NCI-H526 treated with DMSO at 0.1 percent for 48 hours (cell line): Measurements from ENCODE around the gene COMP.

Source experiments
- DNase-seq: peaks from one replicate; lab custom pipeline; 2025; lab: John Stamatoyannopoulos, UW

Gene COMP

GRCh38 chr19:18803550-18804138 lies 12.5 kb upstream of the COMP start:
- DNase-seq = no peak

GRCh38 chr19:18802354-18802753 lies 11.2 kb upstream of the COMP start:
- DNase-seq = no peak

- DNase-seq = no peak
Observed at GRCh38 chr19:18800636-18801035, 9.5 kb upstream of the COMP start.

- no peak for DNase-seq
Observed at GRCh38 chr19:18800079-18800478, 9.0 kb upstream of the COMP start.

GRCh38 chr19:18799389-18799970 lies 8.4 kb upstream of the COMP start:
- no peak for DNase-seq

- DNase-seq = peak; percentile 19
Observed at GRCh38 chr19:18798384-18799352, 7.6 kb upstream of the COMP start.

GRCh38 chr19:18796239-18796638 lies 5.1 kb upstream of the COMP start:
- no peak for DNase-seq

- DNase-seq = no peak
Observed at GRCh38 chr19:18795540-18795939, 4.4 kb upstream of the COMP start.

- DNase-seq = no peak
Observed at GRCh38 chr19:18794692-18795091, 3.6 kb upstream of the COMP start.

- DNase-seq = no peak
Observed at GRCh38 chr19:18794029-18794313, 2.9 kb upstream of the COMP start.

GRCh38 chr19:18793144-18794028 lies 2.3 kb upstream of the COMP start:
- DNase-seq = no peak

- DNase-seq = no peak
Observed at GRCh38 chr19:18792661-18793060, 1.6 kb upstream of the COMP start.

GRCh38 chr19:18791315-18791678 lies 192 bp upstream of the COMP start:
- no peak for DNase-seq

- no peak for DNase-seq
Observed at GRCh38 chr19:18789883-18790565, 1.1 kb downstream of the COMP start.

GRCh38 chr19:18789422-18789869 lies 1.7 kb downstream of the COMP start:
- DNase-seq = no peak

GRCh38 chr19:18788529-18789421 lies 2.3 kb downstream of the COMP start:
- DNase-seq = no peak

- DNase-seq = peak; percentile 47
Observed at GRCh38 chr19:18785179-18786124, 5.7 kb downstream of the COMP start.

- no peak for DNase-seq
Observed at GRCh38 chr19:18784786-18785120, 6.4 kb downstream of the COMP start.

- DNase-seq = no peak
Observed at GRCh38 chr19:18783958-18784785, 6.9 kb downstream of the COMP start.
